OCI-LY1 (cell line): ENCODE data around the gene HELLS.

ENCODE experiments used
- H2AFZ ChIP-seq: fragments of 200-600 bp; sonication (generic), shearing (Covaris generic); 2 replicates; pipeline ENCODE4 v1.6.0; 2014; ENCODE audit warnings: antibody characterized with exemption, mild to moderate bottlenecking, low read length
- H3F3A ChIP-seq: fragments of 200-600 bp; sonication (generic), shearing (Covaris generic); 2 replicates; pipeline ENCODE4 v1.6.0; 2014; ENCODE audit warnings: mild to moderate bottlenecking, antibody characterized with exemption, low read length, moderate library complexity; ENCODE audit not compliant: insufficient read depth
- H3K27ac ChIP-seq: fragments of 200-600 bp; sonication (generic); 2 replicates; pipeline ENCODE4 v1.5.1; 2014; ENCODE audit warnings: low read length, mixed run types, mild to moderate bottlenecking, low read depth; ENCODE audit not compliant: poor library complexity, severe bottlenecking
- H3K27me3 ChIP-seq: fragments of 200-600 bp; sonication (generic); 2 replicates; pipeline ENCODE4 v1.6.0; 2014; ENCODE audit warnings: antibody characterized with exemption, mild to moderate bottlenecking, low read length, moderate library complexity; ENCODE audit not compliant: insufficient read depth
- H3K36me3 ChIP-seq: fragments of 200-600 bp; sonication (generic); 2 replicates; pipeline ENCODE4 v1.6.1; 2014; ENCODE audit warnings: mild to moderate bottlenecking, antibody characterized with exemption, low read length, moderate library complexity, mixed read lengths; ENCODE audit not compliant: insufficient read depth
- H3K4me1 ChIP-seq: fragments of 200-600 bp; sonication (generic); 2 replicates; pipeline ENCODE4 v1.5.1; 2014; ENCODE audit warnings: mild to moderate bottlenecking, low read length, moderate library complexity; ENCODE audit not compliant: insufficient read depth, severe bottlenecking
- H3K4me2 ChIP-seq: fragments of 200-600 bp; sonication (generic), shearing (Covaris generic); 2 replicates; pipeline ENCODE4 v1.6.1; 2014; ENCODE audit warnings: low read length
- H3K4me3 ChIP-seq: fragments of 200-600 bp; sonication (generic); 2 replicates; pipeline ENCODE4 v1.5.1; 2014; ENCODE audit warnings: low read length, low read depth, mild to moderate bottlenecking, mixed read lengths; ENCODE audit not compliant: poor library complexity, severe bottlenecking
- H3K79me2 ChIP-seq: fragments of 200-600 bp; shearing (Covaris generic); 2 replicates; pipeline ENCODE4 v1.6.1; 2016; ENCODE audit warnings: mixed run types, low read length, mixed read lengths; ENCODE audit not compliant: insufficient read depth
- H3K9ac ChIP-seq: fragments of 200-600 bp; sonication (generic), shearing (Covaris generic); 2 replicates; pipeline ENCODE4 v1.6.1; 2014; ENCODE audit warnings: mild to moderate bottlenecking, low read length, mixed read lengths
- H3K9me2 ChIP-seq: fragments of 200-600 bp; sonication (generic), shearing (Covaris generic); 2 replicates; pipeline ENCODE4 v1.6.1; 2014; ENCODE audit warnings: low read depth, mild to moderate bottlenecking, low read length, mixed read lengths
- H3K9me3 ChIP-seq: fragments of 200-600 bp; shearing (Covaris generic); 2 replicates; pipeline ENCODE4 v1.6.1; 2014; ENCODE audit warnings: low read length, mixed read lengths
- H4K20me1 ChIP-seq: fragments of 200-600 bp; sonication (generic), shearing (Covaris generic); 2 replicates; pipeline ENCODE4 v1.6.0; 2016; ENCODE audit warnings: mild to moderate bottlenecking, low read length; ENCODE audit not compliant: insufficient read depth
- CTCF ChIP-seq: fragments of 200-600 bp; sonication (generic), shearing (Covaris generic); IDR thresholded peaks from 2 replicates; pipeline ENCODE4 v1.5.1; 2017; ENCODE audit warnings: mild to moderate bottlenecking, antibody characterized with exemption, low read length, moderate library complexity, mixed read lengths
- EZH2 ChIP-seq: fragments of 200-600 bp; sonication (generic), shearing (Covaris generic); IDR thresholded peaks from 2 replicates; pipeline ENCODE4 v1.8.0; 2017; ENCODE audit warnings: borderline replicate concordance, mixed run types, mild to moderate bottlenecking, antibody characterized with exemption, low read length, moderate library complexity, mixed read lengths

Gene HELLS

DNA sequence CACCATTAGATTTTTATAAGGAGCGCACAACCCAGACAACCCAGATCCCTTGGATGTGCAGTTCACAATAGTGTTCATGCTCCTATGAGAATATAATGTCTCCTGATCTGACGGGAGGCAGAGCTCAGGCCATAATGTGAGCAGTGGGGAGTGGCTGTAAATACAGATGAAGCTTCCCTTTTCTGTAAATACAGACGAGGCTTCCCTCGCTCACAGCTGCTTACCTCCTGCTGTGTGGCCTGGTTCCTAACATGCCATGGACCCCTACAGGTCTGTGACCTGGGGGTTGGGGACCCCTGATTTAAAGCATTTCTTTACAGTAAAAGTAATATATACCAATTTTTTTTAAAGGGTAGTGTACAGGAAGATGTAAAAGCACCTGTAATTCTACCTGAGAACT is 33.2 kb downstream of the HELLS start:
- Histone ChIP-seq H3K9me3 (no peaks in the 10 kb centered on the region), H3K4me1 (no peaks in the 10 kb centered on the region), H3K4me2 (no peak overlapping the region), H3K9me2 (no peaks in the 10 kb centered on the region), H4K20me1 (no peaks in the 10 kb centered on the region), H3K79me2 (no peaks in the 10 kb centered on the region), H3K9ac (no peak overlapping the region), H3K4me3 (no peak overlapping the region), H3K27me3 (no peaks in the 10 kb centered on the region), H3K36me3 (peaks cover 50% of the 10 kb centered on the region), H2AFZ (no peak overlapping the region), H3F3A (no peaks in the 10 kb centered on the region), H3K27ac (no peak overlapping the region)
- TF ChIP-seq EZH2 (no peak), CTCF (no peak)

- Histone ChIP-seq H4K20me1 (no peaks in the 10 kb centered on the region), H3K27me3 (no peaks in the 10 kb centered on the region), H3K27ac (no peak overlapping the region), H3K9me2 (no peaks in the 10 kb centered on the region), H3F3A (no peaks in the 10 kb centered on the region), H3K79me2 (no peaks in the 10 kb centered on the region), H3K4me2 (no peak overlapping the region), H3K4me1 (no peaks in the 10 kb centered on the region), H3K36me3 (peaks cover 30% of the 10 kb centered on the region), H3K9ac (no peak overlapping the region), H2AFZ (no peak overlapping the region), H3K9me3 (no peaks in the 10 kb centered on the region), H3K4me3 (no peak overlapping the region)
- TF ChIP-seq CTCF, result no peak
Observed at GRCh38 chr10:94583124-94583523, 37.5 kb downstream of the HELLS start.

GRCh38 chr10:94591461-94592205 is 46.0 kb downstream of the HELLS start:
- Histone ChIP-seq H3K9ac (no peak overlapping the region), H3K27me3 (no peaks in the 10 kb centered on the region), H4K20me1 (no peaks in the 10 kb centered on the region), H3K27ac (no peak overlapping the region), H3K4me2 (no peak overlapping the region), H3K9me2 (no peaks in the 10 kb centered on the region), H3K4me3 (no peak overlapping the region), H2AFZ (no peak overlapping the region), H3K4me1 (no peaks in the 10 kb centered on the region), H3K9me3 (no peaks in the 10 kb centered on the region), H3F3A (no peaks in the 10 kb centered on the region), H3K79me2 (no peaks in the 10 kb centered on the region), H3K36me3 (peaks cover 74% of the 10 kb centered on the region)
- no peak for TF ChIP-seq EZH2
- TF ChIP-seq CTCF, result no peak
